Mucosa of stomach (tissue), 1 donor: ENCODE results near the gene SNX21.

Experiments
- H3K27me3 ChIP-seq: one replicate; pipeline ENCODE4 v1.7.0; 2013; ENCODE audit warnings: mild to moderate bottlenecking, low read length; ENCODE audit not compliant: control insufficient read depth, insufficient read depth
- H3K36me3 ChIP-seq: one replicate; pipeline ENCODE4 v1.7.0; 2013; ENCODE audit warnings: low read length; ENCODE audit not compliant: control insufficient read depth, insufficient read depth
- H3K4me1 ChIP-seq: one replicate; pipeline ENCODE4 v1.7.0; 2013; ENCODE audit warnings: mild to moderate bottlenecking, low read length; ENCODE audit not compliant: control insufficient read depth, insufficient read depth
- H3K4me3 ChIP-seq: one replicate; pipeline ENCODE4 v1.7.0; 2013; ENCODE audit warnings: low read length
- H3K9ac ChIP-seq: one replicate; pipeline ENCODE4 v1.7.0; 2013; ENCODE audit warnings: mild to moderate bottlenecking, low read length, moderate library complexity
- H3K9me3 ChIP-seq: one replicate; pipeline ENCODE4 v1.7.0; 2013; ENCODE audit warnings: mild to moderate bottlenecking, low read length, moderate library complexity; ENCODE audit not compliant: control insufficient read depth
- donor health status: Pancreatic carcinoma.

The SNX21 gene

DNA sequence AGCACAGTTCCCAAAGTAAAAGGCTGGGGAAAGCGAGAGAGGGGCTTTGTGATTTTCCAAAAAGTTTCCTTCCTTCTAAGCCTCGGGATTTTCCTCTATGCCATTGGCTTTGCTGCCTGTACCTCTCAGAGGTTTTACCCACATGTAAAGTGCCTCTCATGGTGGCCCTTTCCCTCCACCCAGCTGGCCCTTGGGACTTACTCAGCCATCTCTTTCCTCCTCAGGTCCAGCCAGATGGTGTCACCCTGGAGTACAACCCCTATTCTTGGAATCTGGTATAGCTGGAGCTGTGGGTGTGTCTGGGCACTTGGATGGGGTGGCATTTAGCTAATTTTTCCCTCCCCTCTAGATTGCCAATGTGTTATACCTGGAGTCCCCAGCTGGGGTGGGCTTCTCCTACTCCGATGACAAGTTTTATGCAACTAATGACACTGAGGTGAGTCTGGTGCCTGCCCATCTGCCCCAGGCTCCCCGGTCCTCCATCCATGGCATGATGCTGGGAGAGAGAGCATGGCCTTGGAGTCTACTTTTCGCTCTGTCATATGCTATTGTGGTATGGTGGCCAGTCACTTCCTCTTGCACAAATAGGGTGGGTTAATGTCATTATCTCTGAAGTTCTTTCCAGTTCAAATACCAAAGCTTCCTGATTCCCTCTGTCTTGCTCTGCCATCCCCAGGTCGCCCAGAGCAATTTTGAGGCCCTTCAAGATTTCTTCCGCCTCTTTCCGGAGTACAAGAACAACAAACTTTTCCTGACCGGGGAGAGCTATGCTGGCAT, 58.6 kb downstream of the SNX21 start:
- peaks cover 12% of the 10 kb centered on the region for H3K36me3 ChIP-seq
- no peaks in the 10 kb centered on the region for H3K27me3 ChIP-seq
- H3K4me3 ChIP-seq = peak overlapping the region; percentile 68
- peaks cover 12% of the 10 kb centered on the region for H3K4me1 ChIP-seq
- H3K9me3 ChIP-seq = no peaks in the 10 kb centered on the region
- peak overlapping the region; percentile 70 for H3K9ac ChIP-seq
